ENCODE results near the gene INSRR. TPM values are rescaled to one million over a fixed set of nuclear protein-coding genes. Genes with fewer than 3 reads are reported as not detected.

INSRR gene
- polyA plus RNA-seq, 2 of the 4 experiments (the other 2 are of a cell fraction): not detected

DNA sequence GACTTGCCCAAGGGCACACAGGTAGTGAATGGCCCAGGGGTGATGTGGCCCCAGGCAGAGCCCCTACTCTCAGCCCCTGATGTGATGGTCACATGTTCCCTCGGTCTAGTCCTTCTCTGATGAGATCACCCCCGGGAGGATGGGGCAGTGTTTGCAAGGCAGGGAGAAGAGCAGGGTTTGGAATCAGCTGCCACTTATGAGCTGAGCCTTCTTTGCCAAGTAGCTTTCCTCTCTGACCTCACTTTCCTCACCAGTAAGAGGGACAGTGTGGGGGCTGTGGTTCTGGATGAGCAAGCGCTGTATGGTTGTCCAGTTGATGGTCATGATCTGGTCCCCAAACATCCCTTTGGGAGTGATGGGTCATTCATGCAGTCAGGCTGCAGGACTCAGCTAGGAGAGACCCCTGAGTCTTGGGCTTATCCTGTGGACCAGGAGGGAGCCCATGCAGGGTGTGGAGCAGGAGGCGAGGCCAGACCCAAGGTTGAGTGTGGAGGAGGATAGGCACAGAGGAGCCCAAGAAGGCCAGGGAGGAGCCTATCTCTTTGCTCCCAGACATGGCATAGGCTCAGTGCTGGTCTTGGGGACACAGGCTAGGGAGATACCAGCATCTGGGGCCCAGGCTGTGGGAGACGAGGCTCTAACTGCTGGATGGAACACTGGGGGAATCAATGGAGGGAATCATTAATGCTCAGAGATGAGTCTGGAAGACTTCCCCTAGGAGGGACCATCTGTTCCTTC lies 18.7 kb upstream of the INSRR start:
- ATAC-seq: no peak
- ChIA-PET POLR2A (no interaction called here), CTCF (interaction anchor here (1.3 to 20.8 kb wide), 6 partner anchors 14 to 221 kb away, joined by 3 to 239 read pairs (median 13); partner anchors contain the start of genes INSRR, NTRK1 and PEAR1)
- no peak for DNase-seq (ENCODE audit: low read depth in 1 of 2, low spot score in 1 of 2)
- Histone ChIP-seq H3K27ac (no peak overlapping the region), H3K4me3 (no peak overlapping the region), H3K4me1 (no peaks in the 10 kb centered on the region), H3K4me2 (no peak overlapping the region), H3K9me3 (no peaks in the 10 kb centered on the region)
- 65% methylated on average over 5 of the region's 5 CpGs for WGBS (ENCODE audit: missing lambda C conversion rate)
- FAIRE-seq: no peak
- no peak for TF ChIP-seq NR3C1 (IDR thresholded peaks at IDR 0.05)
- no peak for TF ChIP-seq FOSL2 (IDR thresholded peaks at IDR 0.05)
- no peak for TF ChIP-seq FOSL2 (CRISPR knock-in tag; IDR thresholded peaks at IDR 0.05)
- no peak for TF ChIP-seq HOXA7 (CRISPR knock-in tag; IDR thresholded peaks at IDR 0.05)
- no peak for TF ChIP-seq MAX (IDR thresholded peaks at IDR 0.05)
- no peak for TF ChIP-seq JUNB (IDR thresholded peaks at IDR 0.05)
- TF ChIP-seq E2F6 (IDR thresholded peaks at IDR 0.05; ENCODE audit: borderline replicate concordance, low read depth): no peak
- TF ChIP-seq PHF8 (IDR thresholded peaks at IDR 0.05; ENCODE audit: borderline replicate concordance, low read depth): no peak
- TF ChIP-seq RCOR1 (IDR thresholded peaks at IDR 0.05; ENCODE audit: low read depth, low read length): no peak
- TF ChIP-seq CBX8 (IDR thresholded peaks at IDR 0.05): no peak
- TF ChIP-seq HOXB13 (CRISPR knock-in tag; IDR thresholded peaks at IDR 0.05; ENCODE audit: low read depth): no peak
- TF ChIP-seq CTCF (IDR thresholded peaks at IDR 0.05): no peak
- TF ChIP-seq BHLHE40 (IDR thresholded peaks at IDR 0.05; ENCODE audit: low read depth, low read length): no peak

- no peak for TF ChIP-seq RARB (CRISPR knock-in tag; IDR thresholded peaks at IDR 0.05)
- no peak for TF ChIP-seq ZC3H11A (IDR thresholded peaks at IDR 0.05)
- ChIA-PET CTCF (interaction anchor here (0.9 to 20.8 kb wide), 8 partner anchors 15 to 187 kb away, joined by 3 to 239 read pairs (median 6); partner anchors contain the start of genes INSRR, NTRK1 and PEAR1), POLR2A (no interaction called here)
- peaks cover under 1% of the 10 kb centered on the region; the same call in 1 of the 3 replicates for H3K4me1 ChIP-seq
- no peak for FAIRE-seq
- H3K4me3 ChIP-seq: no peak overlapping the region
- DNase-seq (ENCODE audit: low read depth in 1 of 2, low spot score in 1 of 2): no peak
- no peak overlapping the region for H3K4me2 ChIP-seq
- no peak overlapping the region for H3K27ac ChIP-seq
- H3K9me3 ChIP-seq: no peaks in the 10 kb centered on the region
- 79% methylated on average over 18 of the region's 21 CpGs for WGBS (ENCODE audit: missing lambda C conversion rate)
- ATAC-seq: peak in 1 of 2 experiments; percentile 52; a peak in 3 of 6 replicates
Measured at GRCh38 chr1:156876281-156876680, 17.4 kb upstream of the INSRR start.

DNA sequence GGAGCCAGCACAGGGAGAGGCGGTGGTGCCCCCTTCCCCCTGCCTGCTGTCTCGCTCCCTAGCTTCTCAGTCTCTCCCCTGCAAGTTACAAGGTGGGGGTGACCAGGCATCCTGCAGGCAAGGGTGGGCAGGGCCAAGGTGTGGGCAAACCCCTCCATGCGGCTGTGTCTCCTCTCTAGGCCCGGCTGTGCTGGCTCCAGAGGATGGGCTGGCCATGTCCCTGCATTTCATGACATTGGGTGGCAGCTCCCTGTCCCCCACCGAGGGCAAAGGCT lies 16.4 kb upstream of the INSRR start:
- no peak for FAIRE-seq
- Histone ChIP-seq H3K4me2 (no peak overlapping the region), H3K4me3 (no peak overlapping the region), H3K4me1 (peaks cover 11% of the 10 kb centered on the region), H3K27ac (no peak overlapping the region), H3K9me3 (no peaks in the 10 kb centered on the region)
- ChIA-PET POLR2A (no interaction called here), CTCF (interaction anchor here (0.6 to 20.8 kb wide), 8 partner anchors 15 to 185 kb away, joined by 3 to 239 read pairs (median 7); partner anchors contain the start of genes INSRR, NTRK1 and PEAR1)
- DNase-seq (ENCODE audit: low read depth in 1 of 2, low spot score in 1 of 2): no peak
- no peak for ATAC-seq
- 62% methylated on average over 5 of the region's 5 CpGs for WGBS (ENCODE audit: missing lambda C conversion rate)
- no peak for TF ChIP-seq MYC (IDR thresholded peaks at IDR 0.05; ENCODE audit: borderline replicate concordance, low read length)
- no peak for TF ChIP-seq ZFP36 (IDR thresholded peaks at IDR 0.05; ENCODE audit: borderline replicate concordance, partially characterized antibody)
- no peak for TF ChIP-seq RNF2 (IDR thresholded peaks at IDR 0.05; ENCODE audit: borderline replicate concordance, low read depth)
- TF ChIP-seq HOXB13 (CRISPR knock-in tag; IDR thresholded peaks at IDR 0.05; ENCODE audit: low read depth): no peak
- no peak for TF ChIP-seq BHLHE40 (IDR thresholded peaks at IDR 0.05; ENCODE audit: low read depth, low read length)

All from A549 (cell line).